Neuronal stem cell (in vitro differentiated cells): ENCODE results near the gene PRKD1.
"Not testable (repeated sequence)": the region's sequence is repeated elsewhere in the genome, so short reads cannot be mapped to it uniquely, and the experiment has no call there.

Experiments used
- DNase-seq: peaks from one replicate; pipeline ENCODE4 v3.0.0-alpha.2; 2013; ENCODE audit warnings: low spot score
- H2AFZ ChIP-seq: one replicate; pipeline ENCODE4 v1.6.1; 2013; ENCODE audit warnings: mild to moderate bottlenecking, low read length, inconsistent platforms
- H2AK5ac ChIP-seq: 2 replicates; pipeline ENCODE4 v1.6.1; 2013; ENCODE audit warnings: low read depth, mild to moderate bottlenecking, inconsistent platforms, low read length, moderate library complexity, mixed read lengths
- H2BK120ac ChIP-seq: 2 replicates; pipeline ENCODE4 v1.6.1; 2013; ENCODE audit warnings: low read depth, mild to moderate bottlenecking, inconsistent platforms, low read length, moderate library complexity, mixed read lengths
- H2BK12ac ChIP-seq: one replicate; pipeline ENCODE4 v1.6.1; 2013; ENCODE audit warnings: low read length, inconsistent platforms
- H2BK15ac ChIP-seq: 2 replicates; pipeline ENCODE4 v1.6.1; 2013; ENCODE audit warnings: mild to moderate bottlenecking, low read length, inconsistent platforms, mixed read lengths
- H2BK5ac ChIP-seq: one replicate; pipeline ENCODE4 v1.6.1; 2013; ENCODE audit warnings: inconsistent platforms, mild to moderate bottlenecking, low read length, moderate library complexity
- H3K14ac ChIP-seq: one replicate; pipeline ENCODE4 v1.6.1; 2013; ENCODE audit warnings: low read length, inconsistent platforms
- H3K18ac ChIP-seq: 2 replicates; pipeline ENCODE4 v1.6.1; 2013; ENCODE audit warnings: low read length, inconsistent platforms
- H3K23ac ChIP-seq: 2 replicates; pipeline ENCODE4 v1.6.1; 2013; ENCODE audit warnings: low read depth, mild to moderate bottlenecking, mixed read lengths, low read length, inconsistent platforms; ENCODE audit not compliant: poor library complexity
- H3K27ac ChIP-seq: replicated peaks from 3 replicates; pipeline ENCODE4 v1.5.1; 2013; ENCODE audit warnings: low read length, inconsistent platforms
- H3K27me3 ChIP-seq, 3 experiments: 2 replicates each; pipeline ENCODE4 v1.6.1; 2013; ENCODE audit warnings: low read length in 3 of 3, mild to moderate bottlenecking in 2 of 3, inconsistent platforms in 1 of 3, low read depth in 1 of 3, mixed read lengths in 1 of 3, moderate library complexity in 1 of 3; ENCODE audit not compliant: control insufficient read depth in 3 of 3, insufficient read depth in 3 of 3
- H3K36me3 ChIP-seq, 2 donors: replicated peaks in 1 of 2; 2 replicates each; pipeline ENCODE4 v1.6.1; 2013; ENCODE audit warnings: low read length in 2 of 2; ENCODE audit not compliant: control insufficient read depth in 2 of 2, insufficient read depth in 2 of 2
- H3K4ac ChIP-seq: 2 replicates; pipeline ENCODE4 v1.6.1; 2013; ENCODE audit warnings: inconsistent platforms, mild to moderate bottlenecking, low read length, moderate library complexity
- H3K4me1 ChIP-seq, 2 donors: 1 replicate in 1 of 2; 2 replicates in 1 of 2; pipeline ENCODE4 v1.6.1; 2013; ENCODE audit warnings: low read length in 2 of 2, low read depth in 1 of 2; ENCODE audit not compliant: control insufficient read depth in 2 of 2, insufficient read depth in 1 of 2
- H3K4me2 ChIP-seq: one replicate; pipeline ENCODE4 v1.6.1; 2013; ENCODE audit warnings: mild to moderate bottlenecking, low read length, inconsistent platforms; ENCODE audit not compliant: insufficient read depth, poor library complexity, severe bottlenecking
- H3K4me3 ChIP-seq, 2 donors: 2 replicates each; pipeline ENCODE4 v1.5.1; 2013; ENCODE audit warnings: low read length in 2 of 2, mild to moderate bottlenecking in 2 of 2, inconsistent platforms in 1 of 2, moderate library complexity in 1 of 2
- H3K79me1 ChIP-seq: one replicate; pipeline ENCODE4 v1.6.1; 2013; ENCODE audit warnings: low read depth, mild to moderate bottlenecking, inconsistent platforms, low read length, moderate library complexity
- H3K9ac ChIP-seq: one replicate; pipeline ENCODE4 v1.6.1; 2013; ENCODE audit warnings: mild to moderate bottlenecking, low read depth, low read length, inconsistent platforms; ENCODE audit not compliant: poor library complexity
- H3K9me3 ChIP-seq, 2 donors: replicated peaks in 1 of 2; 2 replicates each; pipeline versions ENCODE3 to v1.6.1; 2013; ENCODE audit warnings: low read length in 2 of 2, mild to moderate bottlenecking in 2 of 2, inconsistent platforms in 1 of 2, low read depth in 1 of 2, mixed read lengths in 1 of 2, moderate library complexity in 1 of 2; ENCODE audit not compliant: control insufficient read depth in 2 of 2, insufficient read depth in 1 of 2
- H4K8ac ChIP-seq: one replicate; pipeline ENCODE4 v1.6.1; 2013; ENCODE audit warnings: low read depth, mild to moderate bottlenecking, inconsistent platforms, low read length, moderate library complexity
- H4K91ac ChIP-seq: one replicate; pipeline ENCODE4 v1.6.1; 2013; ENCODE audit warnings: low read length, low read depth, mild to moderate bottlenecking, inconsistent platforms; ENCODE audit not compliant: poor library complexity
- WGBS, 2 donors: extraction: QIAGEN DNeasy Blood & Tissue Kit; methylation state at CpG; one replicate each; pipeline ENCODE4 v1.1.7; 2013; ENCODE audit warnings: missing lambda C conversion rate in 2 of 2, mixed read lengths in 1 of 2; ENCODE audit not compliant: insufficient read length in 2 of 2, insufficient replicate concordance in 1 of 2; ENCODE audit errors: extremely low coverage in 2 of 2; 5-methylcytosine and 5-hydroxymethylcytosine counted together

Gene PRKD1

GRCh38 chr14:29777142-29777541, 150.5 kb downstream of the PRKD1 start:
- H3K36me3 ChIP-seq, H3K27me3 ChIP-seq, H3K79me1 ChIP-seq, H3K4ac ChIP-seq, DNase-seq, H3K4me3 ChIP-seq, H3K23ac ChIP-seq, H2BK15ac ChIP-seq, H4K91ac ChIP-seq, H2BK12ac ChIP-seq, H3K4me2 ChIP-seq, H2BK5ac ChIP-seq, H3K4me1 ChIP-seq, H3K14ac ChIP-seq, H4K8ac ChIP-seq, H2BK120ac ChIP-seq, H3K18ac ChIP-seq, H2AFZ ChIP-seq, H3K27ac ChIP-seq, H3K9me3 ChIP-seq, H2AK5ac ChIP-seq, H3K9ac ChIP-seq: not testable (repeated sequence)
- WGBS, 2 donors = no CpG with 5 or more reads among the region's 1 CpG

GRCh38 chr14:29773990-29774389, 153.7 kb downstream of the PRKD1 start:
- H3K27ac ChIP-seq = no peak overlapping the region
- H3K27me3 ChIP-seq = no peaks in the 10 kb centered on the region
- no peaks in the 10 kb centered on the region for H3K9me3 ChIP-seq
- no peak overlapping the region for H3K18ac ChIP-seq
- no peak overlapping the region for H2BK120ac ChIP-seq
- no peak overlapping the region for H3K14ac ChIP-seq
- H3K9ac ChIP-seq = no peak overlapping the region
- DNase-seq = no peak
- no peaks in the 10 kb centered on the region for H3K36me3 ChIP-seq
- no peak overlapping the region for H2AFZ ChIP-seq
- no peak overlapping the region for H3K4ac ChIP-seq
- H4K8ac ChIP-seq = no peak overlapping the region
- no peaks in the 10 kb centered on the region for H3K4me1 ChIP-seq
- H3K79me1 ChIP-seq = peaks cover 2% of the 10 kb centered on the region
- H2BK12ac ChIP-seq = no peak overlapping the region
- H2AK5ac ChIP-seq = no peak overlapping the region
- no peak overlapping the region for H4K91ac ChIP-seq
- no peak overlapping the region for H3K23ac ChIP-seq
- H2BK5ac ChIP-seq = no peak overlapping the region
- no CpG with 5 or more reads among the region's 4 CpGs for WGBS, 2 donors
- H3K4me3 ChIP-seq = no peak overlapping the region
- no peak overlapping the region for H3K4me2 ChIP-seq
- no peak overlapping the region for H2BK15ac ChIP-seq

- no peak overlapping the region for H2BK15ac ChIP-seq
- no peak for DNase-seq
- no peak overlapping the region for H3K23ac ChIP-seq
- no CpG with 5 or more reads among the region's 2 CpGs for WGBS, 2 donors
- no peak overlapping the region for H3K4me2 ChIP-seq
- no peak overlapping the region for H2BK120ac ChIP-seq
- H3K9me3 ChIP-seq = no peaks in the 10 kb centered on the region
- no peak overlapping the region for H3K9ac ChIP-seq
- H3K36me3 ChIP-seq = no peaks in the 10 kb centered on the region
- no peak overlapping the region for H3K18ac ChIP-seq
- no peak overlapping the region for H4K91ac ChIP-seq
- H4K8ac ChIP-seq = no peak overlapping the region
- no peak overlapping the region for H2AFZ ChIP-seq
- no peaks in the 10 kb centered on the region for H3K27me3 ChIP-seq
- no peak overlapping the region for H3K4me3 ChIP-seq
- H2BK12ac ChIP-seq = no peak overlapping the region
- H2BK5ac ChIP-seq = no peak overlapping the region
- no peak overlapping the region for H3K14ac ChIP-seq
- no peaks in the 10 kb centered on the region for H3K79me1 ChIP-seq
- no peak overlapping the region for H3K4ac ChIP-seq
- H3K4me1 ChIP-seq = no peaks in the 10 kb centered on the region
- no peak overlapping the region for H3K27ac ChIP-seq
- no peak overlapping the region for H2AK5ac ChIP-seq
Observed at GRCh38 chr14:29763342-29763858, 164.2 kb downstream of the PRKD1 start.

GRCh38 chr14:29759521-29760340, 167.9 kb downstream of the PRKD1 start:
- whole genome bisulfite sequencing, 2 donors = no CpG with 5 or more reads among the region's 6 CpGs
- Histone ChIP-seq H2AFZ (no peak overlapping the region), H2BK15ac (no peak overlapping the region), H3K27ac (no peak overlapping the region), H3K9me3 (no peaks in the 10 kb centered on the region), H3K4me1 (no peaks in the 10 kb centered on the region), H3K4ac (no peak overlapping the region), H4K8ac (no peak overlapping the region), H3K14ac (no peak overlapping the region), H3K79me1 (no peaks in the 10 kb centered on the region), H2BK5ac (no peak overlapping the region), H3K36me3 (no peaks in the 10 kb centered on the region), H3K18ac (no peak overlapping the region), H3K27me3 (no peaks in the 10 kb centered on the region), H4K91ac (no peak overlapping the region), H3K4me3 (no peak overlapping the region), H3K23ac (no peak overlapping the region), H3K9ac (no peak overlapping the region), H2AK5ac (no peak overlapping the region), H3K4me2 (no peak overlapping the region), H2BK12ac (no peak overlapping the region), H2BK120ac (no peak overlapping the region)
- no peak for DNase-seq
